Astrocyte of the spinal cord (primary cell): Measurements from ENCODE around the gene FRMD1.

Experiments used
- DNase-seq: peaks from one replicate; pipeline ENCODE4 v3.0.0; 2011; ENCODE audit warnings: low read depth, low spot score
- H3K4me3 ChIP-seq: 2 replicates; pipeline ENCODE4 v1.5.1; 2011; ENCODE audit warnings: low read depth, mild to moderate bottlenecking, low read length, moderate library complexity
- CTCF ChIP-seq: IDR thresholded peaks from 2 replicates; pipeline ENCODE4 v1.5.1; 2012; ENCODE audit warnings: low read depth, mild to moderate bottlenecking, low read length, inconsistent platforms
- in situ Hi-C: cut with HindIII; loops from 2 replicates; pipeline ENCODE4 v1.10.0; 2017; ENCODE audit warnings: low sequenced_read_pairs

FRMD1 gene

GRCh38 chr6:168004945-168005344 lies 74.1 kb downstream of the FRMD1 start:
- in situ Hi-C loops = no loop called here
- H3K4me3 ChIP-seq = no peak overlapping the region
- no peak for TF ChIP-seq CTCF
- DNase-seq = no peak

GRCh38 chr6:168004023-168004422 lies 75.0 kb downstream of the FRMD1 start:
- DNase-seq = no peak
- in situ Hi-C loops = no loop called here
- no peak overlapping the region for H3K4me3 ChIP-seq
- TF ChIP-seq CTCF = no peak
